Measurements from ENCODE around the gene ZIM2.

ZIM2 gene

GRCh38 chr19:56808717-56809392, 31.7 kb downstream of the ZIM2 start:
- no peak for DNase-seq (ENCODE audit: low spot score)

- DNase-seq (ENCODE audit: low spot score), result no peak
These were observed 33.9 kb downstream of the ZIM2 start for GRCh38 chr19:56806639-56807038.

GRCh38 chr19:56778351-56778750, 62.2 kb downstream of the ZIM2 start:
- DNase-seq (ENCODE audit: low spot score), result no peak

GRCh38 chr19:56769650-56770049, 70.9 kb downstream of the ZIM2 start:
- DNase-seq (ENCODE audit: low spot score), result no peak

- no peak for DNase-seq (ENCODE audit: low spot score)
These were observed 75.4 kb downstream of the ZIM2 start for GRCh38 chr19:56765137-56765536.

GRCh38 chr19:56764196-56764695, 76.3 kb downstream of the ZIM2 start:
- no peak for DNase-seq (ENCODE audit: low spot score)

GRCh38 chr19:56760842-56761241, 79.7 kb downstream of the ZIM2 start:
- no peak for DNase-seq (ENCODE audit: low spot score)

- no peak for DNase-seq (ENCODE audit: low spot score)
These were observed 81.0 kb downstream of the ZIM2 start for GRCh38 chr19:56759531-56759930.

- DNase-seq (ENCODE audit: low spot score), result no peak
These were observed 89.4 kb downstream of the ZIM2 start for GRCh38 chr19:56751078-56751489.

GRCh38 chr19:56750658-56751057, 89.9 kb downstream of the ZIM2 start:
- no peak for DNase-seq (ENCODE audit: low spot score)

GRCh38 chr19:56748378-56748777, 92.1 kb downstream of the ZIM2 start:
- DNase-seq (ENCODE audit: low spot score), result no peak

GRCh38 chr19:56746367-56746766, 94.2 kb downstream of the ZIM2 start:
- no peak for DNase-seq (ENCODE audit: low spot score)

GRCh38 chr19:56740501-56740900, 100.0 kb downstream of the ZIM2 start:
- DNase-seq (ENCODE audit: low spot score), result no peak

- no peak for DNase-seq (ENCODE audit: low spot score)
These were observed 104.0 kb downstream of the ZIM2 start for GRCh38 chr19:56736571-56736970.

GRCh38 chr19:56732976-56733375, 107.5 kb downstream of the ZIM2 start:
- no peak for DNase-seq (ENCODE audit: low spot score)

GRCh38 chr19:56727677-56728076, 112.8 kb downstream of the ZIM2 start:
- no peak for DNase-seq (ENCODE audit: low spot score)

GRCh38 chr19:56725829-56726424, 114.6 kb downstream of the ZIM2 start:
- DNase-seq (ENCODE audit: low spot score), result no peak

Measured in COLO829 (cell line).